ENCODE results near the gene EEF2. TPM values are rescaled to one million over a fixed set of nuclear protein-coding genes. Genes with fewer than 3 reads are reported as not detected.

Gene EEF2
- total RNA-seq, 1 donor from 2014 or later = 1,960 TPM

DNA sequence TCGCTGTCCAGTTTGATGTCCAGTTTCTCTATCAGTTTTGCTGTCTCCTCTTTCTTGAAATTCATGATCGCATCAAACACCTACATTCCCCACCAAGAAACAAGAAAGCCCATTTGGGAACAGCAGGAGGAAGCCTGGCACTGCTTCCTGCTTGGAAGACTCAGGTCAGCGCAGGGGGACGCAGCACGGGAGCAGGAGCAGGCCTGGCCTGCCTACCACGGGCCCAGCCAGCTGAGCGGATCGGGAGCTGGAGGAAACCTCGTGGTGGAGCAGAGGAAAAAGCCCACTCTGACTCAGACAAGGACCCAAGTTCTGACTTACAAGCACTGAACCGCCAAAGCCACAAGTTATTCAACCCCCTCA, 3.9 kb downstream of the EEF2 start:
- no peaks in the 10 kb centered on the region for H3K9me3 ChIP-seq
- H3K27me3 ChIP-seq = no peaks in the 10 kb centered on the region
- intact Hi-C loops (cut with DNase I) = no loop called here
- no peak overlapping the region for H3K4me3 ChIP-seq
- H3K4me1 ChIP-seq = peaks cover 21% of the 10 kb centered on the region
- TF ChIP-seq CTCF (IDR thresholded peaks at IDR 0.05) = no peak
- H3K36me3 ChIP-seq = peaks cover 79% of the 10 kb centered on the region
- no peak overlapping the region for H3K27ac ChIP-seq
- no peak for DNase-seq
- ATAC-seq = no peak

DNA sequence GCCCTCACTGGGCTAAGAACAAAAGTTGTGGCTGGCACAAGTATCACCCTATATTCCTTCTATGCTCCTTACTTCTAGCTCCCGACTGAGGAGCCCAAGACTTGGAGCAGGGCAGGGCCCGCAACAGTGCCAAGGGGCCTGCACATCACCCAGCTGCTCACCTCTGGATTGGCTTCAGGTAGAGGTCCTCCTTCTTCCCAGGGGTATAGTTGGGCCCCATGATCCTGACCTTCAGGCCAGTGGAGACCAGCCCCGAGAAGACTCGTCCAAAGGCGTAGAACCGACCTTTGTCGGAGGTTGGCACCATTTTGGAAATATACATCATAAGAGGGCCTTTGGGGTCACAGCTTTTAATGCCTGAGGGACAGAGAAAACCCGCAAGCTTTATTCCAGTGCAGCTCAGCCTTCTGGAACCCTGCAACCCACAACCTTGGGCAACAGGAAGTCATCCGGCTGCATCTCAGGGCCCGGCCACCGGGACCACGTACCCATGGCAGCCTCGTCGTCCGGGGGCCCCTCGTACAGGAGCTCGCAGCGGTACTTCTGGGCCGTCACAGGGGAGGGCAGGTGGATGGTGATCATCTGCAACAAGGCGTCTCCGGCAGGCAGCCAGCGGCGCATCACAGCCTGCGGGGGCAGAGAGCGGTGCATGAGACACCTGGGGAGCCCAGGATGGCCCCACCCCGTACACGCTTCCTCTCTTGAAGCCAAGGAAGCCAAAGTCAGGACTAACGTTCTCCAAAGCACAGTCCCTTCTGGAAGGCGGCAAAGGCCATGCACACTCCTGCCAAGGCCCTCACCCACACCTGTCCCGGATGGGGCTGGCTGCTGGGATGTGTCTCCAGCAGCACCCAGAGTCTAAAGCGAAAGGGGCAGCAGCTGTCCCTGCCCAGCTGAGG, 4.7 kb downstream of the EEF2 start:
- peaks cover 86% of the 10 kb centered on the region for H3K36me3 ChIP-seq
- H3K4me3 ChIP-seq = no peak overlapping the region
- intact Hi-C loops (cut with DNase I) = no loop called here
- no peaks in the 10 kb centered on the region for H3K9me3 ChIP-seq
- peaks cover 13% of the 10 kb centered on the region for H3K4me1 ChIP-seq
- H3K27ac ChIP-seq = no peak overlapping the region
- no peak for DNase-seq
- no peak for TF ChIP-seq CTCF (IDR thresholded peaks at IDR 0.05)
- H3K27me3 ChIP-seq = no peaks in the 10 kb centered on the region
- ATAC-seq = no peak

DNA sequence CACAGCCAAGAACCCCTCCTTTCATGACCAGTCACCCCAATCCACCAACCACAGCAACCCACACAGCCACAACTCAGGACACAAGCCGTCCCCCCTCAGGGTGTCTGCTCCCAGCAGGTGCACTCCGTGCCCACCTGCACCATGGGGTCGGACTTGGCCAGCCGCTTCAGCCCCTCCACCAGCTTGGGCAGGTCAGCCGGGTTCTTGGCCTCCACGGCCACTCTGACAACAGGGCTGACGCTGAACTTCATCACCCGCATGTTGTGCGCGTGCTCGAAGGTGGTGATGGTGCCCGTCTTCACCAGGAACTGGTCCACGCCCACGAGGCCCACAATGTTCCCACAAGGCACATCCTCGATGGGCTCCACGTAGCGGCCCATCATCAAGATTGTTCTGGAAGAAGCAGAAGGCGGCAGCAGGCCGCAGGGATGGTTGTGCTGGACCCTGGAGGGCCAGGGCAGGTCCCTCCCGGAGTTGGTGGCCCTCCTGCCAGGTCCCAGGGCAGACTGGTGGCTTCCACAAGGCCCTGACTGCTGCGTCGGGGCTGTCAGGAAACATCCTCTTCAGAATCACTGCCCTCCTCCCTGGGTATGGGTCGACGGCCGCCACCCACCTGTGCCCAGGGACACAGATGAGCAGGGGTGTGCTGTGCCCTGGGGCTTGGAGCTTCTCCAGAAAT, 5.5 kb downstream of the EEF2 start:
- DNase-seq (no peak), ATAC-seq (no peak)
- Histone ChIP-seq H3K9me3 (no peaks in the 10 kb centered on the region), H3K4me1 (peaks cover 12% of the 10 kb centered on the region), H3K27me3 (no peaks in the 10 kb centered on the region), H3K27ac (no peak overlapping the region), H3K36me3 (peaks cover 93% of the 10 kb centered on the region), H3K4me3 (no peak overlapping the region)
- no peak for TF ChIP-seq CTCF (IDR thresholded peaks at IDR 0.05)
- intact Hi-C loops (cut with DNase I) = no loop called here

GRCh38 chr19:3979289-3979673, 6.0 kb downstream of the EEF2 start:
- DNase-seq = no peak
- Histone ChIP-seq H3K4me1 (peaks cover 12% of the 10 kb centered on the region), H3K9me3 (no peaks in the 10 kb centered on the region), H3K27ac (no peak overlapping the region), H3K4me3 (no peak overlapping the region), H3K36me3 (peaks cover 93% of the 10 kb centered on the region), H3K27me3 (no peaks in the 10 kb centered on the region)
- intact Hi-C loops (cut with DNase I) = no loop called here
- TF ChIP-seq CTCF (IDR thresholded peaks at IDR 0.05) = no peak
- no peak for ATAC-seq

GRCh38 chr19:3978145-3978544, 7.1 kb downstream of the EEF2 start:
- peaks cover 82% of the 10 kb centered on the region for H3K36me3 ChIP-seq
- H3K27me3 ChIP-seq = no peaks in the 10 kb centered on the region
- H3K9me3 ChIP-seq = no peaks in the 10 kb centered on the region
- intact Hi-C loops (cut with DNase I) = no loop called here
- no peak for TF ChIP-seq CTCF (IDR thresholded peaks at IDR 0.05)
- DNase-seq (no peak), ATAC-seq (no peak)
- H3K4me1 ChIP-seq = peaks cover 3% of the 10 kb centered on the region
- no peak overlapping the region for H3K27ac ChIP-seq
- H3K4me3 ChIP-seq = no peak overlapping the region

Measured in upper lobe of right lung (tissue), 1 donor.